ENCODE results near the gene PBX1.

PBX1 gene

DNA sequence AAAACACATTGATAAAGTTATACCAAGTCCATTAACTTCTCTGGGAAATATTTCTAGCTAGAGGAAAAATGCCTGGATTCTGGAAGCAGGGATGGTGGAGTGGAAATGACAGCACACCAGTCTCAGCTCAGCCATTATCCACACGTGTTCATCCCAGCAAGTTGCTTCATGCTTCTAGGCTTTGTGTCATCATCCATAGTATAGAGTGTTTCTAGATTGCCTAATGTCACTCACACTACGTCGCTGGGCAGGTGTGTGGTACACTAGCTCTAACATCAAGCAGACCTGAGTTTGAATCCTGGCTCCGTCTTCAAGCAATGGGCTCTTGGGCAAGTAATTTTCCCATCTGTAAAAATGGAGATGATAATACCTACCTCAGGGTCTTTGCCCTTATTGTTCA is 326.3 kb downstream of the PBX1 start:
- H3K27me3 ChIP-seq = no peaks in the 10 kb centered on the region
- no peaks in the 10 kb centered on the region for H3K9me3 ChIP-seq
- H3K36me3 ChIP-seq = no peaks in the 10 kb centered on the region
- TF ChIP-seq, protein P1, sequence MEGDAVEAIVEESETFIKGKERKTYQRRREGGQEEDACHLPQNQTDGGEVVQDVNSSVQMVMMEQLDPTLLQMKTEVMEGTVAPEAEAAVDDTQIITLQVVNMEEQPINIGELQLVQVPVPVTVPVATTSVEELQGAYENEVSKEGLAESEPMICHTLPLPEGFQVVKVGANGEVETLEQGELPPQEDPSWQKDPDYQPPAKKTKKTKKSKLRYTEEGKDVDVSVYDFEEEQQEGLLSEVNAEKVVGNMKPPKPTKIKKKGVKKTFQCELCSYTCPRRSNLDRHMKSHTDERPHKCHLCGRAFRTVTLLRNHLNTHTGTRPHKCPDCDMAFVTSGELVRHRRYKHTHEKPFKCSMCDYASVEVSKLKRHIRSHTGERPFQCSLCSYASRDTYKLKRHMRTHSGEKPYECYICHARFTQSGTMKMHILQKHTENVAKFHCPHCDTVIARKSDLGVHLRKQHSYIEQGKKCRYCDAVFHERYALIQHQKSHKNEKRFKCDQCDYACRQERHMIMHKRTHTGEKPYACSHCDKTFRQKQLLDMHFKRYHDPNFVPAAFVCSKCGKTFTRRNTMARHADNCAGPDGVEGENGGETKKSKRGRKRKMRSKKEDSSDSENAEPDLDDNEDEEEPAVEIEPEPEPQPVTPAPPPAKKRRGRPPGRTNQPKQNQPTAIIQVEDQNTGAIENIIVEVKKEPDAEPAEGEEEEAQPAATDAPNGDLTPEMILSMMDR (IDR thresholded peaks at IDR 0.05) = no peak
- H3K4me3 ChIP-seq (ENCODE audit: low read depth in 1 of 2, low read length in 1 of 2) = no peak overlapping the region
- no peaks in the 10 kb centered on the region for H3K4me1 ChIP-seq (ENCODE audit: control insufficient read depth in 1 of 2, insufficient read depth in 1 of 2, low read depth in 1 of 2, low read length in 1 of 2)
- H3K27ac ChIP-seq = no peak overlapping the region

DNA sequence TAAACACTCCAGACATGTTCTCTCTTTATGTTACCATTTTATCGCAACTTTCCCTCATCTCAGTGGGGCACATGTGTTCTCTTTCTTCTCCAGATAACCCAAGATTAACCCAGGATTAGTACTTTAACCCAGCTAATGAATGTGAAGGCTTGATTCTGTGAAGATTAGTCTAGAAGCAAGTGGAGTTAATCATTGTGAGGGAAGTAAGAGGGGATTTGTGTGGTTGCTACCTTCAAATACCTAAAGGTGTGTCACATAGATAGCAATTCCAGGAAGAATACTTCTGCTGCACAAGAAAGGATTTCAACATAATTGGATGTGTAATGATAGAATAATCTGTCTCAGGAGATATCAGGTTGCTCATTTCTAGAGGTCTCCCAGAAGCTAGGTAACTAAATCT is 327.1 kb downstream of the PBX1 start:
- H3K4me1 ChIP-seq (ENCODE audit: control insufficient read depth in 1 of 2, insufficient read depth in 1 of 2, low read depth in 1 of 2, low read length in 1 of 2) = no peaks in the 10 kb centered on the region
- no peaks in the 10 kb centered on the region for H3K27me3 ChIP-seq
- no peak overlapping the region for H3K4me3 ChIP-seq (ENCODE audit: low read depth in 1 of 2, low read length in 1 of 2)
- H3K27ac ChIP-seq = no peak overlapping the region
- TF ChIP-seq, protein P1 (IDR thresholded peaks at IDR 0.05) = no peak
- no peaks in the 10 kb centered on the region for H3K9me3 ChIP-seq
- H3K36me3 ChIP-seq = no peaks in the 10 kb centered on the region

- no peak overlapping the region for H3K4me3 ChIP-seq (ENCODE audit: low read depth in 1 of 2, low read length in 1 of 2)
- H3K27ac ChIP-seq = no peak overlapping the region
- TF ChIP-seq, protein P1 (IDR thresholded peaks at IDR 0.05) = no peak
- no peaks in the 10 kb centered on the region for H3K27me3 ChIP-seq
- H3K9me3 ChIP-seq = no peaks in the 10 kb centered on the region
- no peaks in the 10 kb centered on the region for H3K36me3 ChIP-seq
- H3K4me1 ChIP-seq (ENCODE audit: control insufficient read depth in 1 of 2, insufficient read depth in 1 of 2, low read depth in 1 of 2, low read length in 1 of 2) = no peaks in the 10 kb centered on the region
Observed at GRCh38 chr1:164891615-164892014, 332.6 kb downstream of the PBX1 start.

- H3K4me1 ChIP-seq (ENCODE audit: control insufficient read depth in 1 of 2, insufficient read depth in 1 of 2, low read depth in 1 of 2, low read length in 1 of 2) = no peaks in the 10 kb centered on the region
- no peak overlapping the region for H3K27ac ChIP-seq
- TF ChIP-seq, protein P1 (IDR thresholded peaks at IDR 0.05) = no peak
- H3K4me3 ChIP-seq (ENCODE audit: low read depth in 1 of 2, low read length in 1 of 2) = no peak overlapping the region
- no peaks in the 10 kb centered on the region for H3K27me3 ChIP-seq
- H3K9me3 ChIP-seq = no peaks in the 10 kb centered on the region
- H3K36me3 ChIP-seq = no peaks in the 10 kb centered on the region
Observed at GRCh38 chr1:164895026-164895912, 336.3 kb downstream of the PBX1 start.

DNA sequence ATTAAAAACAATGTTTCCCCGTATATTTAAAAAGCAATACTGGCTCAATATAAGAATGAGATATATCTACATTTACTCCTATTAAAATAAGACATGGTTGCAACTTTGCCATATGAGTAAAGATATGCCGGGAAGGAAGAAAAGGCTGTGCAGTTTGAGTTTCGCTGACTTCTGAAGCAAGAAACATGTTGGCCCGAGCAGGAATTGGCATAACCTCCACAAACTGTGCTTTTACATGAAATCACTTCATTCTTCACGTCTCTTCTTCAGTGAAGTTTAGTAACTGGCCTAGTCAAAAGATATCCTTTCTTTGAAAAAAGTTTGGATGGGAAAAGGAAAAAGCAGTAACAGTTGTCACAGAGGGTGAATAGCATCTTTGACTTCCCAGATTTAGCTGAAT is 342.0 kb downstream of the PBX1 start:
- H3K4me1 ChIP-seq (ENCODE audit: control insufficient read depth in 1 of 2, insufficient read depth in 1 of 2, low read depth in 1 of 2, low read length in 1 of 2) = no peaks in the 10 kb centered on the region
- TF ChIP-seq, protein P1 (IDR thresholded peaks at IDR 0.05) = no peak
- H3K27ac ChIP-seq = no peak overlapping the region
- no peaks in the 10 kb centered on the region for H3K9me3 ChIP-seq
- H3K36me3 ChIP-seq = no peaks in the 10 kb centered on the region
- no peak overlapping the region for H3K4me3 ChIP-seq (ENCODE audit: low read depth in 1 of 2, low read length in 1 of 2)
- H3K27me3 ChIP-seq = no peaks in the 10 kb centered on the region

Measured in neutrophil (primary cell).